ENCODE data around the gene A4GNT. TPM values are rescaled to one million over a fixed set of nuclear protein-coding genes. Genes with fewer than 3 reads are reported as not detected.

Gene A4GNT
- total RNA-seq, 2 experiments from 2014 or later: not detected

DNA sequence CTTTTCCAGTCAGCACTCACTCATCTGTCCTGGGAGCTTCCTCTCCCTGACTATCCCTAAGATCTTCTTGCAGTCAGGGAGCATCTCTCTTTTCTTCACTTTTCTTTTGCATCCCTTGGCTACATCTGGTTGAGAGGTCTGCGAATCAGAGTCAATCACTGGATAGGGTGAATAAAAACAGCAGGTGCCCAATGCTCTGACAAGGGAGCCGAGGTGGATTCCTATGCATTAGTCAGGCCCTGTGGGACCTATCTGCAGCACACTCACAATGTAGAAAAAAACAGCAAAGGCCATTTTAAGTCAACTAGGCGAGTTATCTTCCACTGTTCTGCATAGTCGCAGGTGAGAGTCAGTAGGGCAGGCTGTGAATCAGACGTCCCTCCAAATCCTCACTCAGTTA lies 52.3 kb downstream of the A4GNT start:
- POLR2A ChIA-PET: no interaction called here
- Mint-ChIP-seq H3K4me1 (ENCODE audit: low read depth) (peaks cover 25% of the 10 kb centered on the region), H3K27me3 (no peaks in the 10 kb centered on the region), H3K4me3 (no peak overlapping the region), H3K36me3 (ENCODE audit: low read depth) (no peaks in the 10 kb centered on the region), H3K27ac (no peak overlapping the region), H3K9me3 (no peaks in the 10 kb centered on the region)
- DNase-seq (no peak), ATAC-seq (ENCODE audit: poor library complexity) (no peak)
- H3K36me3 ChIP-seq (ENCODE audit: insufficient read depth, low read length): no peaks in the 10 kb centered on the region
- H3K4me3 ChIP-seq (ENCODE audit: low read length): no peak overlapping the region
- no peaks in the 10 kb centered on the region for H3K9me3 ChIP-seq (ENCODE audit: control insufficient read depth in 1 of 2, insufficient read depth in 1 of 2, low read length in 2 of 2)
- intact Hi-C loops (cut with DNase I, micrococcal nuclease): no loop called here
- peaks cover 0 to 4% of the 10 kb centered on the region in 2 experiments for H3K27me3 ChIP-seq (ENCODE audit: control insufficient read depth in 1 of 2, insufficient read depth in 2 of 2, low read length in 2 of 2)
- CTCF ChIA-PET: no interaction called here
- TF ChIP-seq, protein P1, sequence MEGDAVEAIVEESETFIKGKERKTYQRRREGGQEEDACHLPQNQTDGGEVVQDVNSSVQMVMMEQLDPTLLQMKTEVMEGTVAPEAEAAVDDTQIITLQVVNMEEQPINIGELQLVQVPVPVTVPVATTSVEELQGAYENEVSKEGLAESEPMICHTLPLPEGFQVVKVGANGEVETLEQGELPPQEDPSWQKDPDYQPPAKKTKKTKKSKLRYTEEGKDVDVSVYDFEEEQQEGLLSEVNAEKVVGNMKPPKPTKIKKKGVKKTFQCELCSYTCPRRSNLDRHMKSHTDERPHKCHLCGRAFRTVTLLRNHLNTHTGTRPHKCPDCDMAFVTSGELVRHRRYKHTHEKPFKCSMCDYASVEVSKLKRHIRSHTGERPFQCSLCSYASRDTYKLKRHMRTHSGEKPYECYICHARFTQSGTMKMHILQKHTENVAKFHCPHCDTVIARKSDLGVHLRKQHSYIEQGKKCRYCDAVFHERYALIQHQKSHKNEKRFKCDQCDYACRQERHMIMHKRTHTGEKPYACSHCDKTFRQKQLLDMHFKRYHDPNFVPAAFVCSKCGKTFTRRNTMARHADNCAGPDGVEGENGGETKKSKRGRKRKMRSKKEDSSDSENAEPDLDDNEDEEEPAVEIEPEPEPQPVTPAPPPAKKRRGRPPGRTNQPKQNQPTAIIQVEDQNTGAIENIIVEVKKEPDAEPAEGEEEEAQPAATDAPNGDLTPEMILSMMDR (IDR thresholded peaks at IDR 0.05): no peak
- H3K4me1 ChIP-seq (ENCODE audit: insufficient read depth, low read length): no peaks in the 10 kb centered on the region
- no peak overlapping the region for H3K27ac ChIP-seq (ENCODE audit: low read depth in 1 of 2, low read length in 2 of 2)

DNA sequence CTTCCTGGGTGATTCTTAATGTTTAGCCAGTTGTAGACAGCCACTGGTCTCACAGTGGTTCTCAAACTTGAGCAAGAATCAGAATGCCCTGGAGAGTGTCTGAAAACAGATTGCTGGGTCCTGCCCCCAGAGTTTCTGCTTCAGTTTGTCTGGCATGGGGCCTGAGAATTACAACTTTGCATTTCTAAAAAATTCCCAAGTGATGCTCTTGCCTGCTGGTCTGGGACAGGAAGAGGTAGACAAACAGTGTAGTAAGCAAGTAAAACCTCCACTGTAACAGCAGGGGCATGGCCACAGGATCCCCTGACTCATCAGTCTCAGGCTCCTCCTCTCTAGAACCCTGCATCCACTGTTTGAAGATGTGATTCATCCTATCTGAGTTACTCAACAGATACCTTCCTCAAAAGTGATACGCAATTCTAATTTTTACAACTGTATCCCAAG lies 53.3 kb downstream of the A4GNT start:
- Mint-ChIP-seq H3K27ac (no peak overlapping the region), H3K27me3 (no peaks in the 10 kb centered on the region), H3K4me1 (ENCODE audit: low read depth) (peaks cover 25% of the 10 kb centered on the region), H3K9me3 (no peaks in the 10 kb centered on the region), H3K4me3 (no peak overlapping the region), H3K36me3 (ENCODE audit: low read depth) (no peaks in the 10 kb centered on the region)
- Histone ChIP-seq H3K4me1 (ENCODE audit: insufficient read depth, low read length) (no peaks in the 10 kb centered on the region), H3K9me3 (ENCODE audit: control insufficient read depth in 1 of 2, insufficient read depth in 1 of 2, low read length in 2 of 2) (no peaks in the 10 kb centered on the region), H3K4me3 (ENCODE audit: low read length) (no peak overlapping the region), H3K36me3 (ENCODE audit: insufficient read depth, low read length) (no peaks in the 10 kb centered on the region), H3K27me3 (ENCODE audit: control insufficient read depth in 1 of 2, insufficient read depth in 2 of 2, low read length in 2 of 2) (peaks cover 0 to 4% of the 10 kb centered on the region in 2 experiments), H3K27ac (ENCODE audit: low read depth in 1 of 2, low read length in 2 of 2) (no peak overlapping the region)
- TF ChIP-seq, protein P1 (IDR thresholded peaks at IDR 0.05): no peak
- ChIA-PET POLR2A (no interaction called here), CTCF (no interaction called here)
- no peak for ATAC-seq (ENCODE audit: poor library complexity)
- intact Hi-C loops (cut with DNase I, micrococcal nuclease): no loop called here
- DNase-seq: peak in 2 of 14 experiments; percentile 29 to 47

DNA sequence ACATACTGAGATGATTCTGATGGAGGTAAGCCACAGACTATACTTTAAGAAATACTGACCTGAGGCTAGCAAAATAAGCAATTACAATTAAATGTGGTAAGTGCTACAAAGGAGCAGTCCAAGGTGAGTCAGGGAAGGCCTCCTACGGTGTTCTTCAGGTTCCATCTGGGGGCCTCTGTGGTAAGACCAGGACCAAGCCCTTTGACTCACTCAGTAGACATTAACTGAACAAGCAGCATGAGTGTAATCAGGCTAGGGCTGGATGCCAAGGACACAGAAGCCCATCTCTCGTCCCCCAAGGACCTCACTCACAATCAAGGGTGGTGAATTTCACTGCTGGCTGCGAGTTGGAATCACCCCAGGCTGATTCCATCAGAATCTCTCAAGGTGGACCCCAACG lies 54.1 kb downstream of the A4GNT start:
- H3K36me3 Mint-ChIP-seq (ENCODE audit: low read depth): no peaks in the 10 kb centered on the region
- H3K9me3 ChIP-seq (ENCODE audit: control insufficient read depth in 1 of 2, insufficient read depth in 1 of 2, low read length in 2 of 2): no peaks in the 10 kb centered on the region
- H3K9me3 Mint-ChIP-seq: no peaks in the 10 kb centered on the region
- peaks cover 0 to 4% of the 10 kb centered on the region in 2 experiments for H3K27me3 ChIP-seq (ENCODE audit: control insufficient read depth in 1 of 2, insufficient read depth in 2 of 2, low read length in 2 of 2)
- no peak for ATAC-seq (ENCODE audit: poor library complexity)
- H3K27ac ChIP-seq (ENCODE audit: low read depth in 1 of 2, low read length in 2 of 2): no peak overlapping the region
- CTCF ChIA-PET: no interaction called here
- POLR2A ChIA-PET: no interaction called here
- no peak overlapping the region for H3K27ac Mint-ChIP-seq
- H3K4me1 Mint-ChIP-seq (ENCODE audit: low read depth): peaks cover 18% of the 10 kb centered on the region
- no peaks in the 10 kb centered on the region for H3K36me3 ChIP-seq (ENCODE audit: insufficient read depth, low read length)
- no peak overlapping the region for H3K4me3 Mint-ChIP-seq
- no peak for DNase-seq
- TF ChIP-seq, protein P1 (IDR thresholded peaks at IDR 0.05): no peak
- intact Hi-C loops (cut with DNase I, micrococcal nuclease): no loop called here
- H3K4me1 ChIP-seq (ENCODE audit: insufficient read depth, low read length): no peaks in the 10 kb centered on the region
- H3K4me3 ChIP-seq (ENCODE audit: low read length): no peak overlapping the region
- peaks cover 3% of the 10 kb centered on the region for H3K27me3 Mint-ChIP-seq

Other genes starting within 250 kb of the A4GNT start
- not detected for gene CLDN18, start 122.2 kb downstream of the A4GNT start, total RNA-seq
- not detected for gene DZIP1L, start 16.8 kb downstream of the A4GNT start, total RNA-seq
- gene DBR1, start 42.5 kb upstream of the A4GNT start, total RNA-seq: 10 to 100 TPM; 23.1 to 24.6 TPM
- 10 to 100 TPM; 62.8 to 62.9 TPM for gene ARMC8, start 54.9 kb upstream of the A4GNT start, total RNA-seq
- under 1 TPM in 1 of 2 experiments, not detected in 1; 0.80 TPM for gene NME9, start 197.5 kb upstream of the A4GNT start, total RNA-seq
- under 1 TPM; 0.45 to 0.47 TPM for gene MRAS, start 216.2 kb upstream of the A4GNT start, total RNA-seq

All from CD4-positive, alpha-beta T cell (primary cell).